H1 (cell line): Measurements from ENCODE around the gene TRIM67. TPM values are rescaled to one million over a fixed set of nuclear protein-coding genes. Genes with fewer than 3 reads are reported as not detected.

ENCODE experiments used
- ATF2 ChIP-seq: IDR thresholded peaks from 2 replicates; pipeline ENCODE4 v1.6.1; 2012; ENCODE audit warnings: low read length, inconsistent platforms
- BCL11A ChIP-seq, 2 experiments: IDR thresholded peaks; one replicate each; pipeline ENCODE4 v1.6.1; 2011; ENCODE audit warnings: low read depth in 2 of 2, low read length in 2 of 2, mild to moderate bottlenecking in 2 of 2
- BRCA1 ChIP-seq: IDR thresholded peaks from 2 replicates; pipeline ENCODE4 v1.6.1; 2012; ENCODE audit warnings: low read depth, low read length, improper control_type of control experiment
- CREB1 ChIP-seq: IDR thresholded peaks from 2 replicates; pipeline ENCODE4 v1.6.1; 2012; ENCODE audit warnings: inconsistent platforms
- RNF2 ChIP-seq: fragments of 200-900, 300-1000 bp; sonication (generic); IDR thresholded peaks from 2 replicates; pipeline ENCODE4 v1.7.1; 2016; ENCODE audit warnings: borderline replicate concordance, low read depth, mild to moderate bottlenecking, antibody characterized with exemption, low read length; ENCODE audit not compliant: poor library complexity, severe bottlenecking; ENCODE audit errors: missing control alignments
- RXRA ChIP-seq: IDR thresholded peaks from 2 replicates; pipeline ENCODE4 v1.6.1; 2011; ENCODE audit warnings: low read depth, mild to moderate bottlenecking, low read length, moderate library complexity; ENCODE audit not compliant: insufficient read depth
- TCF12 ChIP-seq: IDR thresholded peaks from 2 replicates; pipeline ENCODE4 v1.6.1; 2011; ENCODE audit warnings: low read depth, mild to moderate bottlenecking, low read length
- polyA plus RNA-seq, 7 experiments: library from polyadenylated mRNA; depleted of rRNA in 3 of 7; stranded (reverse) in 5 of 7; unstranded in 2 of 7; fragments of >200 nt in 5 of 7; fragments of 200-250 nt in 2 of 7; gene quantifications; 1 replicate in 5 of 7; 2 replicates in 1 of 7; 4 replicates in 1 of 7; pipeline versions ENCODE4 v1.2.1 to v1.2.3, GENCODE V29; 2011 to 2013; ENCODE audit warnings: missing spikeins in 2 of 7, mixed read lengths in 2 of 7
- total RNA-seq: library from RNA; stranded (reverse); fragmentation: NEBNext Ultra II Directional; extraction: Animal tissue kit (Norgen Biotek cat#: 25700); gene quantifications from 2 replicates; pipeline ENCODE4 v1.2.1, GENCODE V29; 2021

Gene TRIM67
- total and polyA plus RNA-seq, 2 of the 8 experiments (the other 6 are each of a cell fraction or from before 2014, with no cell fraction given) = under 0.01 TPM; not detected in 1

DNA sequence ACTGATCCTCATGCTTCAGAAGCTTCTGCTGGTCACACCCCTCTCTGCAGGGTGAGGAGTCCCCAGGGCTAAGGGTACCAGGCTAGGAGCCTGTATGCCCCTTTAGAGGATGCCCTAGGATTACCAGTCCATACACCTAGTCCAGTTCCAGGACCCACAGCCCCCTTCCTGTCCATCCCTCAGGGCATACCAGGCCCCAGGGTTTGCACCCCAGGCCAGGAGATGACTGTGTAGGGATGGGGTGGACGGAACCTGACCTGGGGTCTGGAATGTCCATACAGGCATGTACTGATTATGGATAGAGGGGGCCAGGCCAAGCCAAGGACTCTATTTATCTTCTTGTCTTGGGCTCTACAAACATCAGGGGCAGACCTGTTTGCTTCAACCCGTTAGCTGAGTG lies 34.9 kb downstream of the TRIM67 start (continued):
- no peak for TF ChIP-seq ATF2
- TF ChIP-seq CREB1 = no peak
- no peak for TF ChIP-seq RNF2
- TF ChIP-seq RXRA = no peak
- TF ChIP-seq BRCA1 = no peak
- TF ChIP-seq TCF12 = no peak
- no peak for TF ChIP-seq BCL11A (IDR thresholded peaks at IDR 0.05; ENCODE audit: low read depth in 2 of 2, low read length in 2 of 2)
- TF ChIP-seq, all 59 proteins: peak for 0
